Adrenal gland (tissue), 5 donors: ENCODE results near the gene DPYD.

ENCODE experiments used
- CTCF ChIP-seq, 6 experiments: fragments of 450-650 bp in 4 of 6; fragments of 200-600 bp in 2 of 6; sonication (generic) in 1 of 6; IDR thresholded peaks; 1 replicate in 5 of 6; 2 replicates in 1 of 6; pipeline versions ENCODE4 v1.5.1 to v1.8.0; 2016 to 2021; ENCODE audit warnings: antibody characterized with exemption in 6 of 6, mild to moderate bottlenecking in 2 of 6, moderate library complexity in 1 of 6
- POLR2A ChIP-seq, 2 donors: fragments of 450-650 bp; IDR thresholded peaks; one replicate each; pipeline ENCODE4 v1.6.1; 2017; ENCODE audit warnings: antibody characterized with exemption in 2 of 2, mild to moderate bottlenecking in 2 of 2, moderate library complexity in 1 of 2
- donor health status: DM: no; HTN: no; CAD: no.

- TF ChIP-seq CTCF (IDR thresholded peaks at IDR 0.05) (no peak), POLR2A (IDR thresholded peaks at IDR 0.05) (no peak)
Observed at GRCh38 chr1:97812076-97812475, 108.8 kb downstream of the DPYD start.
